Measurements from ENCODE around the gene CCRL2.

The CCRL2 gene

DNA sequence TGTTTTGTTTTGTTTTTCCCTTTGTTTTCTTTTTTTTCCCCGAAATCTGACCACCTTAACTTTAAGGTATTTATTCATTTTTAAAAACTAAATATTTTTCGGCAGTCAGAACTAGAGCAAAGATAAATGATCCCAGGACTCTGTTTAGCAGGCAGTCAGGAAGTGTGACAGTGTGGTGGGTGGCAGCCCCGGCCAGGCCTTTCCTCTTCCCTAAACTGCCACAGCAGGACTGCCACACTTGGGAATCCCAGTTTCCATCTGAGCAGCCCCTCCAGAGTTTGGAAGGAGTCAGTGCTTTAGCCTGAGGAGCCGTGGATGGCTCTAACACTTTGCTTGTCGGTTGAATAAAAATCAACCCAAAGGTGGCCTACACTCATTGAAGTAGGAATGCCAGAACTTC is 6.9 kb downstream of the CCRL2 start:
- TF ChIP-seq, protein P1, sequence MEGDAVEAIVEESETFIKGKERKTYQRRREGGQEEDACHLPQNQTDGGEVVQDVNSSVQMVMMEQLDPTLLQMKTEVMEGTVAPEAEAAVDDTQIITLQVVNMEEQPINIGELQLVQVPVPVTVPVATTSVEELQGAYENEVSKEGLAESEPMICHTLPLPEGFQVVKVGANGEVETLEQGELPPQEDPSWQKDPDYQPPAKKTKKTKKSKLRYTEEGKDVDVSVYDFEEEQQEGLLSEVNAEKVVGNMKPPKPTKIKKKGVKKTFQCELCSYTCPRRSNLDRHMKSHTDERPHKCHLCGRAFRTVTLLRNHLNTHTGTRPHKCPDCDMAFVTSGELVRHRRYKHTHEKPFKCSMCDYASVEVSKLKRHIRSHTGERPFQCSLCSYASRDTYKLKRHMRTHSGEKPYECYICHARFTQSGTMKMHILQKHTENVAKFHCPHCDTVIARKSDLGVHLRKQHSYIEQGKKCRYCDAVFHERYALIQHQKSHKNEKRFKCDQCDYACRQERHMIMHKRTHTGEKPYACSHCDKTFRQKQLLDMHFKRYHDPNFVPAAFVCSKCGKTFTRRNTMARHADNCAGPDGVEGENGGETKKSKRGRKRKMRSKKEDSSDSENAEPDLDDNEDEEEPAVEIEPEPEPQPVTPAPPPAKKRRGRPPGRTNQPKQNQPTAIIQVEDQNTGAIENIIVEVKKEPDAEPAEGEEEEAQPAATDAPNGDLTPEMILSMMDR (conservative IDR thresholded peaks at IDR 0.05) = no peak
- no peak for TF ChIP-seq ZFX (IDR thresholded peaks at IDR 0.05)
- H3K27ac ChIP-seq = no peak overlapping the region

GRCh38 chr3:46414739-46415138 is 7.7 kb downstream of the CCRL2 start:
- no peak for TF ChIP-seq ZFX (IDR thresholded peaks at IDR 0.05)
- TF ChIP-seq, protein P1 (conservative IDR thresholded peaks at IDR 0.05) = no peak

DNA sequence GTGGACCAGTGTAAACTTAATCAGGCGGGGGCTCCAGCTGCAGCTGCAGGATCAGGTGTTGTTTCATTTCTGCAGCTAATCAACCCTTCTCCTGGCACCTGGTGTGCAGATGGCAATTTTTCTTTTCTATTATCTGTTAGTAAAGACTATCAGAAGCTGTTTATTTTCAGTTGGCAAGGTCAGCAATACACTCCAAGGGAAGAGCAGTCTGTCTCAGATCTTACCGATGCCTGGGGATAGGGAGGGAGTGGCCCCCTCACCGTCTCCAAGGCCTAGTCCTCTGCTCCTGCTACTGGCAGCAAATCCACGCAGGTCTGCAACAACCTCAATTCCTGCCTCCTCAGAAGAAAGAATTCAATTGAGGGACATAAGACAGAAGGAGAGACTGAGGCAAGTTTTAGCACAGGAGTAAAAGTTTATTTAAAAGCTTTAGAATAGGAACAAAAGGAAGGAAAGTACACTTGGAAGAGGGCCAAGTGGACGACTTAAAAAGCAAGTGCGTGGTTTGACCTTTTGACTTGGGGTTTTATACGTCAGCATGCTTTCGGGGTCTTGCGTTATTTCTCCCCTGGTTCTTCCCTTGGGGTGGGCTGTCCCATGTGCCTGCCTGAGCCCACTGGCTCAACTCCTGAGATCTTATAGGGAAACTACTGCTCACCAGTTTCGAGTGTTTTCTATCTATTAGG is 9.2 kb downstream of the CCRL2 start:
- TF ChIP-seq, protein P1 (conservative IDR thresholded peaks at IDR 0.05) = no peak
- no peak for TF ChIP-seq ZFX (IDR thresholded peaks at IDR 0.05)
- no peak overlapping the region for H3K27ac ChIP-seq

More at GRCh38 chr3:46414739-46415138, 7.7 kb downstream of the CCRL2 start:
- H3K27ac ChIP-seq = no peak overlapping the region

DNA sequence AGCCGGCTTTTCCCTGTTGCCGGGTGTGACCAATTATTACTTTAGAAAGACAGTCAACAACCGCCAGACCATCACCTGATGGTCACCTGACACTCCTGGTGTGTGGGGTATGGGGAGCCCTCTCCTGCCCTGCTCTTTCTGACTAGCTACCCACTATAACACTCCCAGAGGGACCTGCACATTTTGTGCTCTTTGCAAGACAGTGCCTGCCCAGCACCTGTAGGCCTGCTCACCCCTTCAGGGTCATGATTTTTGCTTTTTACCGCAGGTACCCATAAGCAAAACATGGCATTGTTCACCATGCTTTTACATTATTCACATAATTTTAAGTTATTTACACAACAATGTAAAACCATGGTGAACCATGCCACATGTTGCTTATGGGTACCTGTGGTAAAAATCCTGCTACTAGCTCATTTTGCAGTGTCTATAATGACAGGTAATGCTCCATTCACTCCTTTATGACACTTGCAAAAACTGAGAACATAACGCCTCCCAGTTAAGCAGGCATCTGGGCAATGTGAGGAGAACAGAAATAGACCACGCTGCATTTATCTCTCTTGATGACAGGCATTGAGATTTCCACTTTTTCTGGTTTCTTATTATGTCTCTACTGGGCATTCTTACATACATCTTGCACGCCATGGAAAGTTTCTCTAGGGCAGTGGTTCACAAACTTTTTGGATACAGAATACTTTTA is 9.9 kb downstream of the CCRL2 start:
- TF ChIP-seq, protein P1 (conservative IDR thresholded peaks at IDR 0.05) = no peak
- no peak for TF ChIP-seq ZFX (IDR thresholded peaks at IDR 0.05)
- H3K27ac ChIP-seq = no peak overlapping the region

DNA sequence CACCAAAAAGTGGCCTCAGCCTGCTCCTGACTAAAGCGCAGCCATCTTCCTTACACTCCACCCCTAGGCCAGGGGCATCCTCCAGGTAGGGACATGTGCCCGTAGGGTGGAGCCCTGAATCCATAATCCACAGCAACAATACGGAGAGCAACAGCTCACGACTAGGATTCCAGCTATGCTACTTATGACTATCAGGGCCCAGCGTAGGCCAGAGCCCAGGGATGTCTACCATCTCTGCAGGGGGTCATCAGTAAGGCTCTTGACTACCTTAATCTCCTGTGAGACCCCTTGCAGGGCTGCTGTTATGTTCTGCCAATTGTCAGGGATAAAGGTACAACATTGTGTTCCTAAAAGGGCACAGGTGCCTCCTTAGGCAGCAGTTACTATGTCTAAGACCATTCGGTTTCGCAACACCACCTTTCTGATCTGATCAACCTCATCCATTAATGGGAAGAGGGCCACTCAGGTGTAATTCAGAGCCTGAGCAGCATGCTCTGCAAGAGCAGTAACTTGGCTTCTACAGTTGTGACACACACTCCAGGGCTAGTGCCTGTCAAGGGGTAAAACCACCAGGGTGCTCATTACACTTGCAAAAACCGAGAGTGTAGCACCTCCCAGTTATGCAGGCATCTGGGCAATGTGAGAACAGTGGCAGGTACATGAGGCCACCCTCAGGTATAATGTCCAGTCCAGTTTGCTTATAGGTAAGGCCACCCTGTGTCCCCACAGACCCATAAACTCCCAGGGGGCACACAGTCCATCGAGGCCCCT is 11.0 kb downstream of the CCRL2 start:
- H3K27ac ChIP-seq = no peak overlapping the region
- TF ChIP-seq, protein P1 (conservative IDR thresholded peaks at IDR 0.05) = no peak
- TF ChIP-seq ZFX (IDR thresholded peaks at IDR 0.05) = no peak

- TF ChIP-seq, protein P1 (conservative IDR thresholded peaks at IDR 0.05) = no peak
- no peak for TF ChIP-seq ZFX (IDR thresholded peaks at IDR 0.05)
- H3K27ac ChIP-seq = no peak overlapping the region
Observed at GRCh38 chr3:46419816-46420215, 12.8 kb downstream of the CCRL2 start.

DNA sequence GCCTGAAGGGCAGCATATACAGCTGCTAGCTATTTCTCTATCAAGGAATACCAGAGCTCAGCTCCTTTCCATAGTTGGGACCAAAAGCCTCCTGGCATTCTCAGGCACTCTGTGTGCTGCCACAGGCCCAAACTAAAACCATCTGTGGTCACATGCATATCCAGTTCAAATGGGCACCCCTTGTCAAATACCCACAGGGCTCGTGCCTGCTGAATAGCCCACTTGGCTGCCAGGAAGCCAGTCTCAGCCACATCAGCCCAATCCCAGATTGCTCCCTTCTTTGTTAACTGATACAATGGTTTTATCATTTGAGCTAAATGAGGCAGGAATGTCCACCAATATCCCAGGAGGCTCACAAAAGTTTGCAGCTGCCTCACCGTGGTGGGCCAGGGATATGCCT is 13.9 kb downstream of the CCRL2 start:
- no peak for TF ChIP-seq ZFX (IDR thresholded peaks at IDR 0.05)
- TF ChIP-seq, protein P1 (conservative IDR thresholded peaks at IDR 0.05) = no peak

More for the DNA sequence above, 13.9 kb downstream of the CCRL2 start:
- H3K27ac ChIP-seq = no peak overlapping the region

All from C4-2B (cell line).